Astrocyte (in vitro differentiated cells and primary cell): ENCODE measurements around the gene KCNE5.

Source experiments
- EZH2 ChIP-seq: IDR thresholded peaks from 2 replicates; pipeline ENCODE4 v1.6.1; 2012; ENCODE audit warnings: mild to moderate bottlenecking, low read length, inconsistent platforms; ENCODE audit not compliant: insufficient read depth
- TF ChIP-seq, protein P1 (sequence below): IDR thresholded peaks from 2 replicates; pipeline ENCODE4 v1.5.1; 2011; ENCODE audit warnings: low read depth, mild to moderate bottlenecking, inconsistent platforms, low read length, moderate library complexity; ENCODE audit not compliant: insufficient read depth

DNA sequence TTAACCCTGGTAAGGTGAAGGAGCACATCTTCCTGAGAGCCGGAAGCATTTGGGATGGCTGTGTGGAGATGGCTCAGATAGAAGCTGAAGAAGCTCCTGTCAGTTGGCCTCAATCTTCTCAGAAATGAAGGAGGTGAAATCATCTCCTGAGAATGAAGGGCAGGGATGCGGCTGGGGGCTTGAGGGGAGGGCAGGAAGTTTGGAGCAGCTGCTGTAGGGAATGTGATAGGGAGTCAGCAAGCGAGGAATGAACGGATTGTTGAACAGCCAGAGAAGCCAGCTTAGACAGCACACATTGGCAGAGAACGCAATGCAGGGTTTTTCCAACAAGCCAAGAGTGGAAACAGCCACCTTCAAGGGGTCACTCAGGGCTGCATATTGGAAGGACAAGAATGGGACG is 10.0 kb downstream of the KCNE5 start:
- TF ChIP-seq, protein P1, sequence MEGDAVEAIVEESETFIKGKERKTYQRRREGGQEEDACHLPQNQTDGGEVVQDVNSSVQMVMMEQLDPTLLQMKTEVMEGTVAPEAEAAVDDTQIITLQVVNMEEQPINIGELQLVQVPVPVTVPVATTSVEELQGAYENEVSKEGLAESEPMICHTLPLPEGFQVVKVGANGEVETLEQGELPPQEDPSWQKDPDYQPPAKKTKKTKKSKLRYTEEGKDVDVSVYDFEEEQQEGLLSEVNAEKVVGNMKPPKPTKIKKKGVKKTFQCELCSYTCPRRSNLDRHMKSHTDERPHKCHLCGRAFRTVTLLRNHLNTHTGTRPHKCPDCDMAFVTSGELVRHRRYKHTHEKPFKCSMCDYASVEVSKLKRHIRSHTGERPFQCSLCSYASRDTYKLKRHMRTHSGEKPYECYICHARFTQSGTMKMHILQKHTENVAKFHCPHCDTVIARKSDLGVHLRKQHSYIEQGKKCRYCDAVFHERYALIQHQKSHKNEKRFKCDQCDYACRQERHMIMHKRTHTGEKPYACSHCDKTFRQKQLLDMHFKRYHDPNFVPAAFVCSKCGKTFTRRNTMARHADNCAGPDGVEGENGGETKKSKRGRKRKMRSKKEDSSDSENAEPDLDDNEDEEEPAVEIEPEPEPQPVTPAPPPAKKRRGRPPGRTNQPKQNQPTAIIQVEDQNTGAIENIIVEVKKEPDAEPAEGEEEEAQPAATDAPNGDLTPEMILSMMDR: no peak
- no peak for TF ChIP-seq EZH2
